Parathyroid adenoma (tissue), 2 donors: ENCODE data around the gene CNOT4.

Experiments
- H2AFZ ChIP-seq: fragments of 300-600 bp; sonication (generic); one replicate; pipeline ENCODE4 v1.7.0; 2017; ENCODE audit warnings: antibody characterized with exemption, mild to moderate bottlenecking
- H3K27ac ChIP-seq: fragments of 300-600 bp; sonication (generic); one replicate; pipeline ENCODE4 v1.7.0; 2017
- H3K27me3 ChIP-seq: fragments of 300-600 bp; sonication (generic); one replicate; pipeline ENCODE4 v1.7.0; 2017; ENCODE audit warnings: low read length; ENCODE audit not compliant: control insufficient read depth, insufficient read depth
- H3K36me3 ChIP-seq: fragments of 300-600 bp; sonication (generic); one replicate; pipeline ENCODE4 v1.7.0; 2017; ENCODE audit warnings: low read length; ENCODE audit not compliant: control insufficient read depth, insufficient read depth
- H3K4me1 ChIP-seq: fragments of 300-600 bp; sonication (generic); one replicate; pipeline ENCODE4 v1.7.0; 2017; ENCODE audit warnings: control low read depth
- H3K4me2 ChIP-seq: fragments of 300-600 bp; sonication (generic); one replicate; pipeline ENCODE4 v1.7.0; 2017; ENCODE audit warnings: low read length
- H3K4me3 ChIP-seq: fragments of 300-600 bp; sonication (generic); one replicate; pipeline ENCODE4 v1.7.0; 2017; ENCODE audit warnings: low read depth, low read length
- H3K79me2 ChIP-seq: fragments of 300-600 bp; sonication (generic); one replicate; pipeline ENCODE4 v1.7.0; 2017; ENCODE audit warnings: control low read depth
- H3K9ac ChIP-seq: fragments of 300-600 bp; sonication (generic); one replicate; pipeline ENCODE4 v1.7.0; 2017; ENCODE audit warnings: mild to moderate bottlenecking
- H3K9me3 ChIP-seq: fragments of 300-600 bp; sonication (generic); one replicate; pipeline ENCODE4 v1.7.0; 2017; ENCODE audit warnings: low read length; ENCODE audit not compliant: control insufficient read depth
- TF ChIP-seq, protein P1 (sequence below): fragments of 300-600 bp; sonication (generic); IDR thresholded peaks from one replicate; pipeline ENCODE4 v1.7.0; 2017; ENCODE audit warnings: antibody characterized with exemption, mild to moderate bottlenecking
- donor health status: primary hyperparathyroidism.

CNOT4 gene

DNA sequence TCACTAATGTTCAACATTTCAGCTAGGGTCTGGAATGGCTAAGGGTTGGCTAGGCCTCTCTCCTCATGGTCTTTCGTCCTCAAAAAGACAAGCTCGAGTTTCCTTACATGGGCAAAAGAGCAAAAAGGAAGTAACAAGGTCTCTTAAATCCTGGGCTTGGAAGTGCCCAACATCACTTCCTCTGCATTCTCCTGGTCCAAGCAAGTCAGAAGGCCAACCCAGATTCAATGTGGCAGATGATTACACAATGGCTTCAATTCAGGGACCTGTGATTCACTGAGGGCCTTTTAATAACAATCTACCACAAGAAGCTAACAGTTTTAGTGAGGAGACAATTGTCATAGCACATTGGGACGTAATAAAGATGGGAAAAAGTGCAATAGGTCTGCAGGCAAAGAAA lies 43.4 kb upstream of the CNOT4 start:
- Histone ChIP-seq H3K9me3 (no peaks in the 10 kb centered on the region), H3K4me3 (no peak overlapping the region), H3K36me3 (no peaks in the 10 kb centered on the region), H3K79me2 (no peaks in the 10 kb centered on the region), H3K27me3 (no peaks in the 10 kb centered on the region), H3K9ac (no peak overlapping the region), H3K4me2 (no peak overlapping the region), H3K4me1 (no peaks in the 10 kb centered on the region), H2AFZ (no peak overlapping the region), H3K27ac (no peak overlapping the region)
- TF ChIP-seq, protein P1, sequence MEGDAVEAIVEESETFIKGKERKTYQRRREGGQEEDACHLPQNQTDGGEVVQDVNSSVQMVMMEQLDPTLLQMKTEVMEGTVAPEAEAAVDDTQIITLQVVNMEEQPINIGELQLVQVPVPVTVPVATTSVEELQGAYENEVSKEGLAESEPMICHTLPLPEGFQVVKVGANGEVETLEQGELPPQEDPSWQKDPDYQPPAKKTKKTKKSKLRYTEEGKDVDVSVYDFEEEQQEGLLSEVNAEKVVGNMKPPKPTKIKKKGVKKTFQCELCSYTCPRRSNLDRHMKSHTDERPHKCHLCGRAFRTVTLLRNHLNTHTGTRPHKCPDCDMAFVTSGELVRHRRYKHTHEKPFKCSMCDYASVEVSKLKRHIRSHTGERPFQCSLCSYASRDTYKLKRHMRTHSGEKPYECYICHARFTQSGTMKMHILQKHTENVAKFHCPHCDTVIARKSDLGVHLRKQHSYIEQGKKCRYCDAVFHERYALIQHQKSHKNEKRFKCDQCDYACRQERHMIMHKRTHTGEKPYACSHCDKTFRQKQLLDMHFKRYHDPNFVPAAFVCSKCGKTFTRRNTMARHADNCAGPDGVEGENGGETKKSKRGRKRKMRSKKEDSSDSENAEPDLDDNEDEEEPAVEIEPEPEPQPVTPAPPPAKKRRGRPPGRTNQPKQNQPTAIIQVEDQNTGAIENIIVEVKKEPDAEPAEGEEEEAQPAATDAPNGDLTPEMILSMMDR: no peak

DNA sequence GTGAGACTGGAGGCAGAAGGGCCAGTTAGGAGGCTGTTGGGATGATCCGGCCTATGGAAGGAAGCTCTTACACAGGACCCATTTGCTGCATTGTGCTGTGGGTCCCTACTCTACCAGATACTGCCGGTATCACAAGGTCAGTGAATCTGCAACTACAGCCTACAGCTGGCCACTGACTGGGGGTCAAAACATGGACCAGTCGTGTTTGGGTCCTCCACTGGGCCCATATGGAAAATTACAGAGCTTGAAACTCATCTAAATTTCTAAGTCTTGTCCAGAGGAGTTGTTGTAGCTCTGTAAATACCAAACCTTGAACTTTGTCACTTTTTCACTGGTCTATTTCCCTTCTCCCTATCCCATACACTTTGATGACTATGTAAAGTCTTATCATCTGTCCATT lies 42.2 kb upstream of the CNOT4 start:
- H3K4me3 ChIP-seq: no peak overlapping the region
- TF ChIP-seq, protein P1: no peak
- no peaks in the 10 kb centered on the region for H3K4me1 ChIP-seq
- H3K9ac ChIP-seq: no peak overlapping the region
- no peaks in the 10 kb centered on the region for H3K79me2 ChIP-seq
- H3K27ac ChIP-seq: no peak overlapping the region
- H3K9me3 ChIP-seq: no peaks in the 10 kb centered on the region
- no peaks in the 10 kb centered on the region for H3K27me3 ChIP-seq
- H3K4me2 ChIP-seq: no peak overlapping the region
- no peaks in the 10 kb centered on the region for H3K36me3 ChIP-seq
- H2AFZ ChIP-seq: no peak overlapping the region

DNA sequence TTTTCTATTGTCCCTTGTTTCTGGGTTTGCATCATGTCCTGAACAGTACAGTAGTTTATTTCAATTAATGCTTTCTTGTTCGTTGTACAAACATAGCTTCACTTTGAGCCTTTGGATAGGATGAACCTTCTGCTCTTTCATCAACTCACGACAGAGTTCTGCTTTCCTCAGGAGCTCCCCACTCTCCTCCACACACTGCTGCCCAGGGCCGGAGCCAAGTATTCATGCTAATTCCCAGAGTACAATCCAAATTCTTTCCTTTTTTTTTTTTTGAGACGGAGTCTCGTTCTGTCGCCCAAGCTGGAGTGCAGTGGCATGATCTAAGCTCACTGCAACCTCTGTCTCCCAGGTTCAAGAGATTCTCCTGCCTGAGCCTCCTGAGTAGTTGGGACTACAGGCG lies 40.3 kb upstream of the CNOT4 start:
- no peaks in the 10 kb centered on the region for H3K9me3 ChIP-seq
- no peak overlapping the region for H3K9ac ChIP-seq
- no peak overlapping the region for H3K27ac ChIP-seq
- H3K36me3 ChIP-seq: no peaks in the 10 kb centered on the region
- TF ChIP-seq, protein P1: no peak
- H2AFZ ChIP-seq: no peak overlapping the region
- no peak overlapping the region for H3K4me3 ChIP-seq
- no peaks in the 10 kb centered on the region for H3K79me2 ChIP-seq
- no peaks in the 10 kb centered on the region for H3K27me3 ChIP-seq
- no peaks in the 10 kb centered on the region for H3K4me1 ChIP-seq
- no peak overlapping the region for H3K4me2 ChIP-seq

DNA sequence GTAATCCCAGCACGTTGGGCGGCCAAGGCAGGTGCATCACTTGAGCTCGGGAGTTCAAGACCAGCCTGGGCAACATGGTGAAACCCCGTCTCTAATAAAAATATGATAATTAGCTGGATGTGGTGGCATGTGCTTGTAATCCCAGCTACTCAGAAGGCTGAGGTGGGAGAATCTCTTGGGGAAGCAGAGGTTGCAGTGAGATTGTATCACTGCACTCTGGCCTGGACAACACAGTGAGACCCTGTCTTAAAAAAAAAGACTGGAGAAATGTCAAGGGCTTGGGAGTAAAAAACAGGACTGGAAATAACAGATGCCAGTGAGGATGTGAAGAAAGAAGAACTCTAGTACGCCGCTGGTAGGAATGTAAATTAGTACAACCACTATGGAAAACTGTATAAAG lies 31.1 kb upstream of the CNOT4 start:
- Histone ChIP-seq H3K4me1 (no peaks in the 10 kb centered on the region), H3K27me3 (no peaks in the 10 kb centered on the region), H3K4me2 (no peak overlapping the region), H3K27ac (no peak overlapping the region), H3K4me3 (no peak overlapping the region), H2AFZ (no peak overlapping the region), H3K79me2 (no peaks in the 10 kb centered on the region), H3K36me3 (no peaks in the 10 kb centered on the region), H3K9me3 (no peaks in the 10 kb centered on the region), H3K9ac (no peak overlapping the region)
- TF ChIP-seq, protein P1: no peak

DNA sequence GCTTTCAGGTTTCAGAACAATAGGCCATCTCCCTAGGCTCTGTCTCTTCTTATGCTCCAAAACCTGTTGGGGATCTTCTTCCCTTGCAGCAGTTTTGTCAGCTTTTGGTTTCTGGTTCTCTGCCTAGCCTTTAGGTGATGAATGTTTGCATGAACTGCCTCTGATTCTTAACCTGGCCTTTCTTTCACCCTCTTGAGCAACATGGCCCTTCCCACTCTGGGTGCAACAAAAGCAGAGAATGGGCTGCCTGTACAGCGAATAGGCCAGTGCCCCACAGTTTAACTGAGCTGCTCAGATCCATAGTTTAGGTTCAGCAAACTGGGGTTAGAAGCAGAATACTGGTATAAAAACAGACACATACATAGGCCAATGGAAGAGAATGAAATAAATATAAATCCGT lies 29.7 kb upstream of the CNOT4 start:
- TF ChIP-seq, protein P1: no peak
- H3K79me2 ChIP-seq: no peaks in the 10 kb centered on the region

More for the DNA sequence above, 29.7 kb upstream of the CNOT4 start:
- H3K27ac ChIP-seq: no peak overlapping the region
- H3K4me2 ChIP-seq: no peak overlapping the region
- no peak overlapping the region for H3K4me3 ChIP-seq
- no peaks in the 10 kb centered on the region for H3K36me3 ChIP-seq
- no peaks in the 10 kb centered on the region for H3K9me3 ChIP-seq
- no peak overlapping the region for H2AFZ ChIP-seq
- no peaks in the 10 kb centered on the region for H3K4me1 ChIP-seq
- no peak overlapping the region for H3K9ac ChIP-seq
- H3K27me3 ChIP-seq: no peaks in the 10 kb centered on the region
